Erythroblast (primary cell): Measurements from ENCODE around the gene ENG.

Experiments
- GATA1 ChIP-seq: IDR thresholded peaks from 2 replicates; pipeline ENCODE4 v1.6.1; 2011; ENCODE audit warnings: low read depth, mild to moderate bottlenecking, control low read depth, low read length, moderate library complexity
- POLR2A ChIP-seq: IDR thresholded peaks from 2 replicates; pipeline ENCODE4 v1.6.1; 2011; ENCODE audit warnings: mild to moderate bottlenecking, low read length

GRCh38 chr9:127860779-127861178 is 6.3 kb upstream of the ENG start:
- no peak for TF ChIP-seq POLR2A
- TF ChIP-seq GATA1 = no peak
